CD4-positive, alpha-beta T cell treated with Interleukin-17A for 4 hours (primary cell): ENCODE results near the gene PCDHGA5.
"Not testable (repeated sequence)": the region's sequence is repeated elsewhere in the genome, so short reads cannot be mapped to it uniquely, and the experiment has no call there.

Source experiments
- DNase-seq: peaks from one replicate; pipeline ENCODE4 v3.0.0-alpha.2; 2020; ENCODE audit warnings: mixed read lengths

Gene PCDHGA5

DNA sequence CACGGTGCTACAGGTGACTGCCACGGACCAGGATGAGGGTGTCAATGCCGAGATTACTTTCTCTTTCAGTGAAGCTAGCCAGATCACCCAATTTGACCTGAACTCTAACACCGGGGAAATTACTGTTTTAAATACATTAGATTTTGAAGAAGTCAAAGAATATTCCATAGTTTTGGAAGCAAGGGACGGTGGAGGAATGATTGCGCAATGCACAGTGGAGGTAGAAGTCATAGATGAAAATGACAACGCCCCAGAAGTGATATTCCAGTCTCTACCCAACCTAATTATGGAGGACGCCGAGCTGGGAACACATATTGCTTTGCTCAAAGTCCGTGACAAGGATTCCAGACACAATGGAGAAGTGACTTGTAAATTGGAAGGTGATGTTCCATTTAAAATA is 24.7 kb downstream of the PCDHGA5 start:
- no peak for DNase-seq

DNA sequence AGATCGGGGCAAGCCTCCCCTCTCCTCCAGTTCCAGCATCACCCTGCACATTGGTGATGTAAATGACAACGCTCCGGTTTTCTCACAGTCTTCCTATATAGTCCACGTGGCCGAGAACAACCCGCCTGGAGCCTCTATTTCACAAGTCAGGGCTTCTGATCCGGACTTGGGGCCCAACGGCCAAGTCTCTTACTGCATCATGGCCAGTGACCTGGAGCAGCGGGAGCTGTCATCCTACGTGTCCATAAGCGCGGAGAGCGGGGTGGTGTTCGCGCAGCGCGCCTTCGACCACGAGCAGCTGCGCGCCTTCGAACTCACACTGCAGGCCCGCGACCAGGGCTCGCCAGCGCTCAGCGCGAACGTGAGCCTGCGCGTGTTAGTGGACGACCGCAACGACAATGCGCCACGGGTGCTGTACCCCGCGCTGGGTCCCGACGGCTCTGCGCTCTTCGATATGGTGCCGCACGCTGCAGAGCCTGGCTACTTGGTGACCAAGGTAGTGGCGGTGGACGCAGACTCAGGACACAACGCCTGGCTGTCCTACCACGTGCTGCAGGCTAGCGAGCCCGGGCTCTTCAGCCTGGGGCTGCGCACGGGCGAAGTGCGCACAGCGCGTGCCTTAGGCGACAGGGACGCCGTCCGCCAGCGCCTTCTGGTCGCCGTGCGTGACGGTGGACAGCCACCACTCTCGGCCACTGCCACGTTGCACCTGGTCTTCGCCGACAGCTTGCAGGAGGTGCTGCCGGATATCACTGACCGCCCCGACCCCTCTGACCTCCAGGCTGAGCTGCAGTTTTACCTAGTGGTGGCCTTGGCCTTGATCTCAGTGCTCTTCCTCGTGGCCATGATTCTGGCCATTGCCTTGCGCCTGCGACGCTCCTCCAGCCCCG is 25.4 kb downstream of the PCDHGA5 start:
- DNase-seq = no peak

DNA sequence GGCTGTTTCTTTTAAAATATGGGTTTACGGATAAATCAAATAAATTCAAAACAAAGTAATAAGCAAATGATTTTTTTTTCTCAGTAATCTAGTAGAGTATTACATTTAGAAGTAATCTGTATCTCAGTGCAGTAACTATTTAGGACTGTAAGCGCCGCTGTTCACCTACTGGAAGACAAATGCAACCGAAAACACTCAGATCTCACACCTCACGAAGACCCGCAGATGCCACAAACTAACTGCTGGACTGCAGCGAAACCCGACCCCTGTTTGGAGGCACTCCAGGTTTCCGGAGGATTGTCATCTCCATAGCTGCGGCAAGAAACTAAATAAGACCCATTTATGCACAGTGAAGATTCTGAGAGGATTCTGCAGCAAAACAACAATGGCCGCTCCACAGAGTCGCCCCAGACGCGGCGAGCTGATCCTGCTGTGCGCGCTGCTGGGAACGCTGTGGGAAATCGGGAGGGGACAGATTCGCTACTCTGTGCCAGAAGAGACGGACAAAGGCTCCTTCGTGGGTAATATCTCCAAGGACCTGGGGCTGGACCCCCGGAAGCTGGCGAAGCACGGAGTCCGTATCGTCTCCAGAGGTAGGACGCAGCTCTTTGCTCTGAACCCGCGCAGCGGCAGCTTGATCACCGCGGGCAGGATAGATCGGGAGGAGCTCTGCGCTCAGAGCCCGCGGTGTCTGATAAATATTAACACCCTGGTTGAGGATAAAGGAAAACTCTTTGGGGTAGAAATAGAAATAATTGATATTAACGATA is 28.7 kb downstream of the PCDHGA5 start, which contains the start of gene PCDHGA8:
Gene PCDHGA8 (plus strand): TSS at position 205 of the 770 bp plus-strand sequence. CDS start 181 bp downstream, at position 386.
- DNase-seq = no peak

DNA sequence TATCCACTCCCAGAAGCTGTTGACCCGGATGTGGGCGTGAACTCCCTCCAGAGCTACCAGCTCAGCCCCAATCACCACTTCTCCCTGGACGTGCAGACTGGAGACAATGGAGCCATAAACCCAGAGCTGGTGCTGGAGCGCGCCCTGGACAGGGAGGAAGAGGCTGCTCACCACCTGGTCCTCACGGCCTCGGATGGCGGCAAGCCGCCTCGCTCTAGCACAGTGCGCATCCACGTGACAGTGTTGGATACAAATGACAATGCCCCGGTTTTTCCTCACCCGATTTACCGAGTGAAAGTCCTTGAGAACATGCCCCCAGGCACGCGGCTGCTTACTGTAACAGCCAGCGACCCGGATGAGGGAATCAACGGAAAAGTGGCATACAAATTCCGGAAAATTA is 29.3 kb downstream of the PCDHGA5 start:
- DNase-seq = no peak

DNA sequence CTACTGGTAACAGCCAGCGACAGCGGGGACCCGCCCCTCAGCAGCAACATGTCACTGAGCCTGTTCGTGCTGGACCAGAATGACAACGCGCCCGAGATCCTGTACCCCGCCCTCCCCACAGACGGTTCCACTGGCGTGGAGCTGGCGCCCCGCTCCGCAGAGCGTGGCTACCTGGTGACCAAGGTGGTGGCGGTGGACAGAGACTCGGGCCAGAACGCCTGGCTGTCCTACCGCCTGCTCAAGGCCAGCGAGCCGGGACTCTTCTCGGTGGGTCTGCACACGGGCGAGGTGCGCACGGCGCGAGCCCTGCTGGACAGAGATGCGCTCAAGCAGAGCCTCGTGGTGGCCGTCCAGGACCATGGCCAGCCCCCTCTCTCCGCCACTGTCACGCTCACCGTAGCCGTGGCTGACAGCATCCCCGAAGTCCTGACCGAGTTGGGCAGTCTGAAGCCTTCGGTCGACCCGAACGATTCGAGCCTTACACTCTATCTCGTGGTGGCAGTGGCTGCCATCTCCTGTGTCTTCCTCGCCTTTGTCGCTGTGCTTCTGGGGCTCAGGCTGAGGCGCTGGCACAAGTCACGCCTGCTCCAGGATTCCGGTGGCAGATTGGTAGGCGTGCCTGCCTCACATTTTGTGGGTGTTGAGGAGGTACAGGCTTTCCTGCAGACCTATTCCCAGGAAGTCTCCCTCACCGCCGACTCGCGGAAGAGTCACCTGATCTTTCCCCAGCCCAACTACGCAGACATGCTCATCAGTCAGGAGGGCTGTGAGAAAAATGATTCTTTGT is 30.6 kb downstream of the PCDHGA5 start:
- not testable (repeated sequence) for DNase-seq

DNA sequence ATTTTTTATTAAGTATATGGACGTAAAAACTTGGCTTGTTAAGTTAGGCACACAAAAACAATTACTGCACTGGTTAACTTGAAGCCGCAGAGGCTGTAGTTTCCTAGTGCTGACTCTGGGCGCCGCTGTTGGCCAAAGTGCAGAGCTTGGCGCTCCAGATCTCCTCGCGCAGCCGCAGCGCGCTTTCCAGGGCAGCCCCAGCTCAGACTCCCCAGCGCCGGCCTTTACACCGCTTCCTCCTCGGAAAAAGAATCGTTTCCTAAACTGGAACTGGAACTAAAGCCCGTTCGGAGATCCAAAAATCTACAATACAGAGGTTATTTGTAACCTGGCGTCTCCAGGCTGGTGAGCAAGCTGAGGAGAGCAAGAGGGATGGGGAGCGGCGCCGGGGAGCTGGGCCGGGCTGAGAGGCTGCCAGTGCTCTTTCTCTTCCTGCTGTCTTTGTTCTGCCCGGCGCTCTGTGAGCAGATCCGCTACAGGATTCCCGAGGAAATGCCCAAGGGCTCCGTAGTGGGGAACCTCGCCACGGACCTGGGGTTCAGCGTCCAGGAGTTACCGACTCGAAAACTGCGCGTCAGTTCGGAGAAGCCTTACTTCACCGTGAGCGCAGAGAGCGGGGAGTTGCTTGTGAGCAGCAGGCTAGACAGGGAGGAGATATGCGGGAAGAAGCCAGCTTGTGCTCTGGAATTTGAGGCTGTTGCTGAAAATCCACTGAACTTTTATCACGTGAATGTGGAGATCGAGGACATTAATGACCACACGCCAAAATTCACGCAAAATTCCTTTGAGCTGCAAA is 34.0 kb downstream of the PCDHGA5 start, which contains the start of gene PCDHGB5:
Gene PCDHGB5 (plus strand): TSS at position 192 of the 796 bp plus-strand sequence. CDS start 181 bp downstream, at position 373.
- peak; percentile 44 for DNase-seq

DNA sequence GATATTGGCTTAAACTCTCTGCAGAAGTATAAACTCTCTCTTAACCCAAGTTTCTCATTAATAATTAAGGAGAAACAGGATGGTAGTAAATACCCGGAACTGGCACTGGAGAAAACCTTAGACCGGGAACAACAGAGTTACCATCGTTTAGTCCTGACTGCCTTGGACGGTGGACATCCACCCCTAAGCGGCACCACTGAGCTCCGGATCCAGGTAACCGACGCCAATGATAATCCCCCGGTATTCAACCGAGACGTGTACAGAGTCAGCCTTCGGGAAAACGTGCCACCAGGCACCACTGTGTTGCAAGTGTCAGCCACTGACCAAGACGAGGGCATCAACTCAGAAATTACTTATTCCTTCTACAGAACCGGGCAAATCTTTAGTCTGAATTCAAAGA is 34.6 kb downstream of the PCDHGA5 start:
- DNase-seq = no peak

DNA sequence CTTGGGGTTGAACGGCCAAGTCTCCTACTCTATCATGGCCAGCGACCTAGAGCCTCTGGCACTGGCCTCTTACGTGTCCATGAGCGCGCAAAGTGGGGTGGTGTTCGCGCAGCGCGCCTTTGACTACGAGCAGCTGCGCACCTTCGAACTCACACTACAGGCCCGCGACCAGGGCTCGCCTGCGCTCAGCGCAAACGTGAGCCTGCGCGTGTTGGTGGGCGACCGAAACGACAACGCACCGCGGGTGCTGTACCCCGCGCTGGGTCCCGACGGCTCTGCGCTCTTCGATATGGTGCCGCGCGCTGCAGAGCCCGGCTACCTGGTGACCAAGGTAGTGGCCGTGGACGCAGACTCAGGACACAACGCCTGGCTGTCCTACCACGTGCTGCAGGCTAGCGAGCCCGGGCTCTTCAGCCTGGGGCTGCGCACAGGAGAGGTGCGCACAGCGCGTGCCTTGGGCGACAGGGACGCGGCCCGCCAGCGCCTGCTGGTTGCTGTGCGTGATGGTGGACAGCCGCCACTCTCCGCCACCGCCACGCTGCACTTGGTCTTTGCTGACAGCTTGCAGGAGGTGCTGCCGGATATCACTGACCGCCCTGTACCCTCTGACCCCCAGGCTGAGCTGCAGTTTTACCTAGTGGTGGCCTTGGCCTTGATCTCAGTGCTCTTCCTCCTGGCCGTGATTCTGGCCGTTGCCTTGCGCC is 35.7 kb downstream of the PCDHGA5 start:
- no peak for DNase-seq

DNA sequence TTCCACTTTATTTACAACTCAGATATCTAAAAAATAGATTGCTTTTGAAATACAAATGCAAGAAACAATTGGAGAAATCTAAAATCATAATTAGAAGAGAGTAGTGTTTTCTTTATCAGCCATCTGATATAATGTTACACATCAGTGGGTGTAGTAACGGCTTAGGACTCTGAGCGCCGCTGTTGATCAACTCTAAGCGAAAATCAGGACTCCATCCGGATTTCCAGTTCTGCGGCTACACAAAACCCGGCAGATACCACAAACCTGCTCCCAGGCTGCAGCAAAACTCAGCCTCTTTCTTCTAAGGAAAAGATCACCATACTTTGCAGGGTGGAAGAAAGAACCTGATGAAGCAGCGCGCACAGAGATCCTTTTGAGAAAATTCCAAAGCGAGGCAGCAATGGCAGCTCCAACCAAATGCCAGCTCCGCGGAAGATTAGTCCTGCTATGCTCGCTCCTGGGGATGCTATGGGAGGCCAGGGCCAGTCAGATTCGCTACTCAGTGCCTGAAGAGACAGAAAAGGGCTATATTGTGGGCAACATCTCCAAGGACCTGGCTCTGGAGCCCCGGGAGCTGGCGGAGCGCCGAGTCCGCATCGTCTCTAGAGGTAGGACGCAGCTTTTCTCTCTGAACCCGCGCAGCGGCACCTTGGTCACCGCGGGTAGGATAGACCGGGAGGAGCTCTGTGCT is 38.7 kb downstream of the PCDHGA5 start, which contains the start of gene PCDHGA9:
Gene PCDHGA9 (plus strand): TSS at position 226 of the 691 bp plus-strand sequence. CDS start 175 bp downstream, at position 401.
- no peak for DNase-seq

DNA sequence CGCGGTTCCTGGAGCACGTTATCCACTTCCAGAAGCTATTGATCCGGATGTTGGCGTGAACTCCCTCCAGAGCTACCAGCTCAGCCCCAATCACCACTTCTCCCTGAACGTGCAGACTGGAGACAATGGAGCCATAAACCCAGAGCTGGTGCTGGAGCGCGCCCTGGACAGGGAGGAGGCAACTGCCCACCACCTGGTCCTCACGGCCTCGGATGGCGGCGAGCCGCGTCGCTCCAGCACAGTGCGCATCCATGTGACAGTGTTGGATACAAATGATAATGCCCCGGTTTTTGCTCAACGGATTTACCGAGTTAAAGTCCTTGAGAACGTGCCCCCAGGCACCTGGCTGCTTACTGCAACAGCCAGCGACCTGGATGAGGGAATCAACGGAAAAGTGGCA is 39.4 kb downstream of the PCDHGA5 start:
- DNase-seq = no peak

DNA sequence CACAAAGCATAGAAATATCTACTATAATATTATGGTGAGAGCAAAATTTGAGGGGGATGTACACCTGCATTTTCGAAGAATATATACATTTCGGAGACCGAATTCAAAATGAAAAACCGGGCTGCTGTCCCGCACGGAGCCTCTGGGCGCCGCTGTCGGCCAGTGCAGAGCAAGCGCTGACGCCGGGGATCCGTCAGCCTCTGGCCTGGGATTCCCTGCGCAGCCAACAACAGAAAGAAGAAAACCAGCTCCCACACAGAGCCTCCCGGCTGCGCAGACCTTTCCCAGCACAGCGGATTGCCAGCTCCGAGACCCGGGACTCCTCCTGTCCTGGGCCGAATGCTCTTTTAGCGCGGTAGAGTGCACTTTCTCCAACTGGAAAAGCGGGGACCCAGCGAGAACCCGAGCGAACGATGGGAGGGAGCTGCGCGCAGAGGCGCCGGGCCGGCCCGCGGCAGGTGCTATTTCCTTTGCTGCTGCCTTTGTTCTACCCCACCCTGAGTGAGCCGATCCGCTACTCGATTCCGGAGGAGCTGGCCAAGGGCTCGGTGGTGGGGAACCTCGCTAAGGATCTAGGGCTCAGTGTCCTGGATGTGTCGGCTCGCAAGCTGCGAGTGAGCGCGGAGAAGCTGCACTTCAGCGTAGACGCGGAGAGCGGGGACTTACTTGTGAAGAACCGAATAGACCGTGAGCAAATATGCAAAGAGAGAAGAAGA is 44.0 kb downstream of the PCDHGA5 start, which contains the start of gene PCDHGB6:
Gene PCDHGB6 (plus strand): TSS at position 232 of the 716 bp plus-strand sequence. CDS start 182 bp downstream, at position 414.
- DNase-seq = peak; percentile 47

DNA sequence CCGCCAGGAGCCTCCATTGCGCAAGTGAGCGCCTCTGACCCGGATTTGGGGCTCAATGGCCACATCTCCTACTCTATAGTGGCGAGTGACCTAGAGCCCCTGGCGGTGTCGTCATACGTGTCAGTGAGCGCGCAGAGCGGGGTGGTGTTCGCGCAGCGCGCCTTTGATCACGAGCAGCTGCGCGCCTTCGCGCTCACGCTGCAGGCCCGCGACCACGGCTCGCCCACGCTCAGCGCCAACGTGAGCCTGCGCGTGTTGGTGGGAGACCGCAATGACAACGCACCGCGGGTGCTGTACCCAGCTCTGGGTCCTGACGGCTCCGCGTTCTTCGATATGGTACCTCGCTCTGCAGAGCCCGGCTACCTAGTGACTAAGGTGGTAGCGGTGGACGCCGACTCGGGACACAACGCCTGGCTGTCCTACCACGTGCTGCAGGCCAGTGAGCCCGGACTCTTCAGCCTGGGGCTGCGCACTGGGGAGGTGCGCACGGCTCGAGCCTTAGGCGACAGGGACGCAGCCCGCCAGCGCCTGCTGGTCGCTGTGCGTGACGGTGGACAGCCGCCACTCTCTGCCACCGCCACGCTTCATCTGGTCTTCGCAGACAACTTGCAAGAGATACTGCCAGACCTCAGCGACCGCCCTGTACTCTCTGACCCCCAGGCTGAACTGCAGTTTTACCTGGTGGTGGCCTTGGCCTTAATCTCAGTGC is 45.8 kb downstream of the PCDHGA5 start:
- DNase-seq = no peak

DNA sequence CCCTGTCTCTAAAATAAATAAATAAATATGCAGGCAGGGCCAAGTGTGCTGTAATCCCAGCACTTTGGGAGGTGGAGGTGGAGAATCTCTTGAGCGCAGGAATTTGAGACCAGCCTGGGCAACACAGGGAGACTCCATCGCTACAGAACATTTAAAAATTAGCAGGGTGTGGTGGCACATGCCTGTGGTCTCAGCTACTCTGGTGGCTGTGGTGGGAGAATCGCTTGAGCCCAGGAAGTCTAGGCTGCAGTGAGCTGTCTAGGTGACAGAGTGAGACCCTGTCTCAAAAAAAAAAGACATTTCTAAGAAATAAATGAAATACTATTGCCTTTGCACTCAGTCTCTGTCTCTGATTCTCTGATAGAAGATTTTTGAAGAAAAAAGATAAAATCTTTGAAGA is 47.6 kb downstream of the PCDHGA5 start:
- DNase-seq = no peak

DNA sequence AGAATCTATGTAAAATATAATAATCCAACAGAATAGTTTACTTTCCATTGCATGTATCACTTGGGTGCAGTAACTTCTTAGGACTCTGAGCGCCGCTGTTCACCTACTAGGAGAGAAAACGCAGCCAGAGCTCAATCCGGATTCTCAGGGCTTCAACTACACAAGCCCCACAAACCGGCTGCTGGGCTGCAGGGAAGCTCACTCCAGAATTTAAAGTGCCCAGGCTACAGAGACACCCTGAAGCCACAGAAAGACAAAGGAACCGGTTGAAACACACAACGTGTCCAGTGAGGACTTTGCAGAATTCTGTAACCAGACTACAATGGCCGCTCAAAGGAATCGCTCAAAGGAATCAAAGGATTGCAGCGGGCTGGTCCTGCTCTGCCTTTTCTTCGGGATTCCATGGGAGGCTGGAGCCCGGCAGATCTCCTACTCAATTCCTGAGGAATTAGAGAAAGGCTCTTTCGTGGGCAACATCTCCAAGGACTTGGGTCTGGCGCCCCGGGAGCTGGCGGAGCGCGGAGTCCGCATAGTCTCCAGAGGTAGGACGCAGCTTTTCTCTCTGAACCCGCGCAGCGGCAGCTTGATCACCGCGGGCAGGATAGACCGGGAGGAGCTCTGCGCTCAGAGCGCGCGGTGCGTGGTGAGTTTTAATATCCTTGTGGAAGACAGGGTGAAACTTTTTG is 49.0 kb downstream of the PCDHGA5 start, which contains the start of gene PCDHGA10:
Gene PCDHGA10 (plus strand): TSS at position 134 of the 686 bp plus-strand sequence. CDS start 189 bp downstream, at position 323.
- DNase-seq = peak; percentile 63

DNA sequence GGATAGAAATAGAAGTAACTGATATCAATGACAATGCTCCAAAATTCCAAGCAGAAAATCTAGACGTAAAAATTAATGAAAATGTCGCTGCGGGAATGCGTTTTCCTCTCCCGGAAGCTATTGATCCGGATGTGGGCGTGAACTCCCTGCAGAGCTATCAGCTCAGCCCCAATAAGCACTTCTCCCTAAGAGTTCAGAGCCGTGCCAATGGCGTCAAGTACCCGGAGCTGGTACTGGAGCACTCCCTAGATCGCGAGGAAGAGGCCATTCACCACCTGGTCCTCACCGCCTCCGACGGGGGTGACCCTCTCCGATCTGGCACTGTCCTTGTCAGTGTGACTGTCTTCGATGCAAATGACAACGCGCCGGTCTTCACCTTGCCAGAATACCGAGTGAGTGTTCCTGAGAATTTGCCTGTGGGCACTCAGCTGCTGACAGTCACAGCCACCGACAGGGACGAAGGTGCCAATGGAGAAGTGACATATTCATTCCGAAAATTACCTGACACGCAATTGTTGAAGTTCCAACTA is 49.6 kb downstream of the PCDHGA5 start:
- DNase-seq = no peak

DNA sequence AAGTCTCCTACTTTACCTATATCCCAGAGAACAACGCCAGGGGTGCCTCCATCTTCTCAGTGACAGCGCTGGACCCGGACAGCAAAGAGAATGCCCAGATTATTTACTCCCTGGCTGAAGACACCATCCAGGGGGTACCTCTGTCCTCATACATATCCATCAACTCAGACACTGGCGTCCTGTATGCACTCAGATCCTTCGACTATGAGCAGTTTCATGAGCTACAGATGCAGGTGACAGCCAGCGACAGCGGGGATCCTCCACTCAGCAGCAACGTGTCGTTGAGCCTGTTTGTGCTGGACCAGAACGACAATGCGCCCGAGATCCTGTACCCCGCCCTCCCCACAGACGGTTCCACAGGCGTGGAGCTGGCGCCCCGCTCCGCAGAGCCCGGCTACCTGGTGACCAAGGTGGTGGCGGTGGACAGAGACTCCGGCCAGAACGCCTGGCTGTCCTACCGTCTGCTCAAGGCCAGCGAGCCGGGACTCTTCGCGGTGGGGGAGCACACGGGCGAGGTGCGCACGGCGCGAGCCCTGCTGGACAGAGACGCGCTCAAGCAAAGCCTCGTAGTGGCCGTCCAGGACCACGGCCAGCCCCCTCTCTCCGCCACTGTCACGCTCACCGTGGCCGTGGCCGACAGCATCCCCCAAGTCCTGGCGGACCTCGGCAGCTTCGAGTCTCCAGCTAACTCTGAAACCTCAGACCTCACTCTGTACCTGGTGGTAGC is 50.7 kb downstream of the PCDHGA5 start:
- DNase-seq = not testable (repeated sequence)

DNA sequence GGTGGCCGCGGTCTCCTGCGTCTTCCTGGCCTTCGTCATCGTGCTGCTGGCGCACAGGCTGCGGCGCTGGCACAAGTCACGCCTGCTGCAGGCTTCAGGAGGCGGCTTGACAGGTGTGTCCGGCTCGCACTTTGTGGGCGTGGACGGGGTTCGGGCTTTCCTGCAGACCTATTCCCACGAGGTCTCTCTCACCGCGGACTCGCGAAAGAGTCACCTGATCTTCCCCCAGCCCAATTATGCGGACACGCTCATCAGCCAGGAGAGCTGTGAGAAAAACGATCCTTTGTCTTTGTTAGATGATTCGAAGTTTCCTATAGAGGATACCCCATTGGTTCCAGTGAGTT is 51.3 kb downstream of the PCDHGA5 start:
- not testable (repeated sequence) for DNase-seq
